Stimulated activated memory B cell treated with anti-CD40 and anti-IgM and Interleukin-4, amounts not matched to agents 10 μg/mL and 1 μg/mL and 100 μg/mL, for 72 hours (primary cell): ENCODE data around the gene AACS.

ENCODE experiments used
- ATAC-seq: fragments of 150-1000 bp; cut with Tn5 transposase; 2 replicates; pipeline ENCODE4 v1.10.0; 2021
- H3K27ac Mint-ChIP-seq: one replicate; pipeline ENCODE4 v1.8.0; 2022; ENCODE audit warnings: mild to moderate bottlenecking, mixed read lengths
- H3K27me3 Mint-ChIP-seq: one replicate; pipeline ENCODE4 v1.8.0; 2022; ENCODE audit warnings: mixed read lengths
- H3K36me3 Mint-ChIP-seq: one replicate; pipeline ENCODE4 v1.8.0; 2022; ENCODE audit warnings: mixed read lengths
- H3K4me1 Mint-ChIP-seq: one replicate; pipeline ENCODE4 v1.8.0; 2022; ENCODE audit warnings: mixed read lengths
- H3K4me3 Mint-ChIP-seq: one replicate; pipeline ENCODE4 v1.8.0; 2022; ENCODE audit warnings: mild to moderate bottlenecking, moderate library complexity, mixed read lengths
- H3K9me3 Mint-ChIP-seq: one replicate; pipeline ENCODE4 v1.8.0; 2022; ENCODE audit warnings: mixed read lengths

Gene AACS

DNA sequence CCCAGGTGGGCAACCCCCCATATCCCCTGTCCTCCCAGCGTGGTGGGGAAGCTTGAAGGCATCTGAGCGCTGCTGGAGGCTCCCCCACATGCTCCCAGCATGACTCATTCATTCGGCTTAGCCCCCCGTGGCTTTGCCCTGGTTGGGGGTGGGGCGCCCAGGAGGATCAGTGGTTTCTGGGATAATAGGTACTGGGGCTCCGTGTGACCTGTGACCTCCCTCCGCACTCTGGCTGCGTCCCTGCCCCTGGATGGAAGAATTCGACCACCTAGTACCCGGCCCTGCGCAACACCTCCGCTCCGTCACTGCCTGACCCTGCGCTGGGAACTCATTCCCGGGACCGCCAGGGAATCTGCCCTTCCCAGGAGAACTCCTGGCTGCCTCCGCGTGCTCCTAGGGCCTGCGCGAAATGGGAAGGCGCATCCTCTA lies 120.1 kb downstream of the AACS start:
- H3K4me1 Mint-ChIP-seq: peaks cover 25% of the 10 kb centered on the region
- no peaks in the 10 kb centered on the region for H3K36me3 Mint-ChIP-seq
- no peak overlapping the region for H3K27ac Mint-ChIP-seq
- H3K9me3 Mint-ChIP-seq: no peaks in the 10 kb centered on the region
- peaks cover 88% of the 10 kb centered on the region for H3K27me3 Mint-ChIP-seq
- H3K4me3 Mint-ChIP-seq: no peak overlapping the region
- ATAC-seq: no peak

DNA sequence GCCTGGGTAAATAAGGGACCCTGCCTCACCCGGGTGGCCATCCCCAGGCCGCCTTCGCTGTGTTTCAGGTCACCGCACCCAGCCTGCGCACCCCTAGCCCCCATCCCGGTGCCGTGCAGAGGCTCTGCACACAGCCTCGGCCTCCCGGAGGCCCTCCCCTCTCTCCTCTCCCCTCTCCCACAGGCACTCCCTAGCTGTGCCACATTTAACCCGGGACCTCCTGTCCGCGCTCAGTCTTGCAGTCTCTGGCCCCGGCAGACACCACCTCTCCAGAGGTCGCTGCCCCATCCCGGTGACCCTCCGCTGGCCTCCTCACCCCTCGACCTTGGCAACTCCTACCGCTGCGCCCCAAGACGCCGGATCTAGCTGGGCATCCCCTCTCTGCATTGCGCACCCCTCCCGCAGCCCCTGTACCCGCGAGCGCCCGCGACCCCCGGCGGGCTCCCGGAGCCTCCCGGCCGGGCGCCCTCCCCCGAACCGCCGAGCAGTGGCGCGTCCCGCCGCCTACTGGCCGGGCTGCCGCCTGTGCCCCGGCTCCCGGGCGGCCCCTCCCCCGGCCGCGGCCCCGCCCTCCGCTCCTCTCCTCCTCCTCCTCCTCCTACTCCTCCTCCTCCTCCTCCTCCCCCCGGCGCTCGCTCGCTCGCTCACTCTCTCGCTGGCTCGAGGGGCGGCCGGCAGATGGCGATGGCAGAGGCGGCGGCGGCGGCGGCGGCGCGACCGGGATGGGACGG lies 120.7 kb downstream of the AACS start, which contains the start of gene TMEM132B:
Gene TMEM132B (plus strand): TSS at position 647 of the 731 bp plus-strand sequence.
- peak within 1 kb of the TSS; percentile 72 for H3K4me3 Mint-ChIP-seq
- H3K36me3 Mint-ChIP-seq: no peaks in the 10 kb centered on the region
- no peaks in the 10 kb centered on the region for H3K9me3 Mint-ChIP-seq
- peaks cover 25% of the 10 kb centered on the region for H3K4me1 Mint-ChIP-seq
- H3K27ac Mint-ChIP-seq: no peak within 1 kb of the TSS
- peak; percentile 67 for ATAC-seq
- peaks cover 88% of the 10 kb centered on the region for H3K27me3 Mint-ChIP-seq

DNA sequence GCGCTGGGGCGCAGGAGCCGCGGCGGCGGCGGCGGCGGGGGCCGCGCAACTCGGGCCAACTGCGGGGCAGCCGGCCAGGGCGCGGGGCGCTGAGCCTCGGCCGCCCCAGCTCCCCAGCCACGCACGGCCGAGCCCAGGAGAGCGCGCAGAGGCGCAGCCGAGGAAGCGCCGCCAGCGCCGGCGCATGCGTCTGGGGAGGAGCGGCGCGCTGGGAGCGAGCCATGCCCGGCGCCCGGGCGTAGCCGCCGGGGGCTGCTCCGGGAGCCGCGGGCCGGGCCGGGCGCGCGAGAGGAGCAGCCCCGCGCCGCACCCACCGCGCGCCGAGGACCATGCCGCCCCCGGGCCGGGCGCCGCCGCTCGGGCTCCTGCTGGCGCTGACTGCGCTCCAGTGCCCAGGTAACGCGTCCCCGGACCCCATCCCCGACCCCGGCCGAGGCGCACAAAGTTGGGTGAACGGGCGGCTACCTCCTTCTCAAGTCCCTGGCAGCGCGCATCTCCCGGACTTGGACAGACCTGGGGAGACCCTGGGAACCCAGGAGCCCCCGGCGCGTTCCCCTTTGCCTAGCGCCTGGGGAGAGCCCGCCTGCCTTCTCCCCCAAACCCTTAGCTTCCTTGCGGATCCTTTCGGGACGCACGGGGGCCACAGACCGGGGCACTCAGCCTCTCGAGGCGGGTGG lies 121.4 kb downstream of the AACS start:
- peak overlapping the region; percentile 72 for H3K4me3 Mint-ChIP-seq
- ATAC-seq: no peak
- H3K4me1 Mint-ChIP-seq: peaks cover 25% of the 10 kb centered on the region
- H3K36me3 Mint-ChIP-seq: no peaks in the 10 kb centered on the region
- H3K9me3 Mint-ChIP-seq: no peaks in the 10 kb centered on the region
- no peak overlapping the region for H3K27ac Mint-ChIP-seq
- H3K27me3 Mint-ChIP-seq: peaks cover 88% of the 10 kb centered on the region

DNA sequence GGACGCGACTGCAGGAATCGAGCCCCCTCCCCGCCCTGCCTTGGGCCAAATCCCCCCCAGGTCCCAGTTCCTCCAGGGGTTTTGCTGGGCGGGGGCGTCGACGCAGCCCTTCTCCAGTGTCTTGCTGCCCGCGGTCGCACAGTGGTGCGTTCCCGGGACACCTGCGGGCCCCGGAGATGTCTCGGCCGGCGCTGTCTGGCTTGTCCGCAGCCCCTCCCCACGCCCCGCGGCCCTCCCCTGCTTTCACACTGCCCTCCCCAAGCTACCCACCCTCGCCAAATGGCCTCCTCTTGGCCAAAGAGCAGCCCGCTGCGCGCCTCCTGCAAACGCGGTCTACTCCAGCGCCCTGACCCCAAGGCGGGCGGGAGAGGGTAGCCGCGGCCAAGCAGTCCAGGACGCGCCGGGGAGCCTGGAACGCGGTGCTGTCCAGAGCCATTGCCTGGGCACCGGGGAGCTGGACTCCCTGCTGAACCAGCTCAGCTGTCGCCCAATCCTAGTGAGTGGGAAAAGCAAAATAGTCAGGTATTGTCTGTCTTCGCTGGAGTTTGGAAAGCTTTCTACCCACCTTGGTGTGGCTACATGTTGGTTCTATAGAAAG lies 122.0 kb downstream of the AACS start:
- H3K4me1 Mint-ChIP-seq: peaks cover 25% of the 10 kb centered on the region
- H3K9me3 Mint-ChIP-seq: no peaks in the 10 kb centered on the region
- H3K36me3 Mint-ChIP-seq: no peaks in the 10 kb centered on the region
- H3K4me3 Mint-ChIP-seq: peak overlapping the region; percentile 72
- H3K27me3 Mint-ChIP-seq: peaks cover 88% of the 10 kb centered on the region
- H3K27ac Mint-ChIP-seq: no peak overlapping the region
- no peak for ATAC-seq

DNA sequence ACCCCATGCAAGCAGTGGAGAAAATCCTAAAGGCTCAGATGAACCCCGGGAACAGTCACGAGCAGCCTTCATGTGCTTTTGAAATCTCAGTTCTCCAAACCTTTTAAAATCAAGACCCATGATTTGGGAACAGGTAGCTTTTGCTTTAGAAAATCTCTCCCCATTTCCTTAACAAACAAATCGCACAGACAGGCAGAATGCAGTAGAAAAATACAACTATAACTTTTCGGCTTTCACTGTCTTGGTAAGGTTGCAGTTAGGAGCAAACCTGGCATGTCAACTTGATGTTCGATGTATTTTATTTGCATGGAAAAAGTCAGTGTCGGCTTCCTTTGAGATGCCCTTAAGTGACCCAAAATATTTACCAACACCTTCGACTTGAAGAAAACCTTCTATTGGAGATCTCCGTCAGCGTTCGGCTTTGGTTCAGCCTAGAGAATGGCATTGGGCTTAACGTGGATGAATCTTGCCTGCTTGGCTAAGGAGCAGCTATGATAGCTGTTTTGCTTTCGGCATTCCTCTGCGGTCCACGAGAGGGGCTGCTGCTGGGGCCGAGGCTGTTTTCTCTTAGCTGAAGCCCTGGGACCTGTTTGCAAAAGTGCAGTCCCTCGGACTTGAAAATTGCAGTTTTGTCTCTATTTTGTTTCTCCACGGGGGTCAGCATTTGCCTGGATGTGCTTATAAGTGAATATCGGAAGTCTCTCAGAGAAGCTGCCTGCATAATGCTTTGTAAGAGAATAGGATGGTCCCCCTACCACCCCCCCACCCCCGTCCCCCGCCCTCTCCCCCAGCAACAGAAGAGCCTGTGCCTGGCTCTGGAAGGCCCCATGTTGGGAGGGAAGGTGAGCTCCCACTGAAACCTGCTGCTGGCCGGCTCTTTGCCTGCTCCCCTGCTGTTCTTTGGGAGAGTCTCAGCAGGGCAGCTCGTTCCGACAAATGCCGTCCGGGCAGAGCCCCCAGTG lies 122.8 kb downstream of the AACS start:
- Mint-ChIP-seq H3K4me1 (peaks cover 24% of the 10 kb centered on the region), H3K36me3 (no peaks in the 10 kb centered on the region), H3K9me3 (no peaks in the 10 kb centered on the region), H3K4me3 (peak overlapping the region; percentile 29), H3K27ac (no peak overlapping the region), H3K27me3 (peaks cover 88% of the 10 kb centered on the region)
- no peak for ATAC-seq

DNA sequence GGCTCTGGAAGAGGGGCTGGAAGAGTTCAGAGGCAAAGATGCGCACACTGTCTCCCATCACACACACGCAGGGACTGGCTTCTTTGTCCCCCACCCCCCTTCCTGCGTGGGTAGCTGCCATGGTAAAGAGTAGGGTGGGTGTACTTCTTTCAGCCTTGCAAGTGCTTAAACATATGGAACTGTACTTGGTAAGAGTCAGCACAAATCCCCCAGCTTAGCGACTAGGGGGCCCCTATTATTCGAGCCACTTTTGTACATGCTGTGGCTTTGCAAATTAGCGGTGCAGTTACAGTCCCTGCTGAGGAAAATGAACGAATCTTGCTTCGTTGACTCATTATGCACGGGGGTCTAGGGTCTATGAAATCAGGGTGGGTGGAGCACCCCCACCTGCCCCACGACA lies 123.8 kb downstream of the AACS start:
- Mint-ChIP-seq H3K27me3 (peaks cover 88% of the 10 kb centered on the region), H3K9me3 (no peaks in the 10 kb centered on the region), H3K4me1 (peaks cover 19% of the 10 kb centered on the region), H3K36me3 (no peaks in the 10 kb centered on the region), H3K27ac (no peak overlapping the region), H3K4me3 (no peak overlapping the region)
- ATAC-seq: no peak

DNA sequence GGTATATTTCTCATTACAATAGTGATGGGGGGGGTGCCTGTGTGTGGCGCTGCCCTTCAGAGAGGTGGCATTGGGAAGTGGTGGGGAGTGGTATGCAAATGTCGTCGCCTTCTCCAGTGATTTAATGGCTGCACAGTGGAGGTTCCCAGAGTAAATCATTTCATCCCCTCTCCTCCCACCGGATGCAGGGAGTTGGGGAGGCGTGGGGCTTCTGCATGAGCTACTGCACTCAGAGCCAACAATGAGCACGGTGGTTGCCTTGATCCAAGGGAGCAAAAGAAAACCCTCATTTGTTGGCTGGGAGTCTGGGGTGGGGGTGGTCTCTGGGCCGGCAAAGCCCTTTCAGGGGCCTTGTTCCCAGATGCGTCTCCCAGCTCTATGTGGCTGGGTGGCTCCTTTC lies 124.3 kb downstream of the AACS start:
- Mint-ChIP-seq H3K4me1 (peaks cover 19% of the 10 kb centered on the region), H3K9me3 (no peaks in the 10 kb centered on the region), H3K27ac (no peak overlapping the region), H3K27me3 (peaks cover 88% of the 10 kb centered on the region), H3K36me3 (no peaks in the 10 kb centered on the region), H3K4me3 (no peak overlapping the region)
- ATAC-seq: no peak

DNA sequence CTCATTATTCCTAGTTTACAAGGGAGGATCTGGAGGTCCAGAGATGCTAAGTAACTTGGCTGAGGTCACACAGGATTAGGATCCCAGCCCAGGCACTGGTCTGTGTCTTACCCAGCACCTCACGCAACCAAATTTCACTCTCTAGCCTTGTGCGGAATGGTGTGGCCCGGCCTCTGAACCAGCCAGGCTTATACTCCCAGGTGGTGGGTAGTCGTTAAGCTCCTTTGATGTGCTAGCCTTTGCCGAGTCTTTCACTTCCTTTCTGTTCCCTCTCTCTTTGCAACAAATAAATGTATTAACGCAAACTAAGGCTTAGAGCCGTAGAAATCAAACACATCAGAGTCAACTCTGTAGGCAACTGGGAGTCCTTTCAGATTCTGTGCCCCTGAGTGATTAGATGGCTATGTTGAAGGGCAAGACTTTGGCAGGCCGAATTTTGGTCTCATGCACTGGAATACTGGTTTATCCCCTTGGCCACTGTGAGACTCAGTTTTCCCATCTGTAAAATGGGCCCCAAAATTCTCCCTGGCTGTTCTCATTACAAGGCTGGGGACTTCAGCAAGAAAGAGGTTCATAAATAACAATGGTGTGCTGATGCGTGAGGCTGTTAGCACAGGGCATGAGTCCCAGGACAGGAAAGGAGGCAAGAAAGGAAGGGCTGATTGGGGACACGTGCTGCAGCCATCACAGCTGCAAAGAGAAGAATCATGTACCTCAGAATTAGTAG lies 126.3 kb downstream of the AACS start:
- no peaks in the 10 kb centered on the region for H3K9me3 Mint-ChIP-seq
- peaks cover 12% of the 10 kb centered on the region for H3K4me1 Mint-ChIP-seq
- H3K36me3 Mint-ChIP-seq: no peaks in the 10 kb centered on the region
- ATAC-seq: no peak
- H3K4me3 Mint-ChIP-seq: no peak overlapping the region
- H3K27ac Mint-ChIP-seq: no peak overlapping the region
- H3K27me3 Mint-ChIP-seq: peaks cover 89% of the 10 kb centered on the region

DNA sequence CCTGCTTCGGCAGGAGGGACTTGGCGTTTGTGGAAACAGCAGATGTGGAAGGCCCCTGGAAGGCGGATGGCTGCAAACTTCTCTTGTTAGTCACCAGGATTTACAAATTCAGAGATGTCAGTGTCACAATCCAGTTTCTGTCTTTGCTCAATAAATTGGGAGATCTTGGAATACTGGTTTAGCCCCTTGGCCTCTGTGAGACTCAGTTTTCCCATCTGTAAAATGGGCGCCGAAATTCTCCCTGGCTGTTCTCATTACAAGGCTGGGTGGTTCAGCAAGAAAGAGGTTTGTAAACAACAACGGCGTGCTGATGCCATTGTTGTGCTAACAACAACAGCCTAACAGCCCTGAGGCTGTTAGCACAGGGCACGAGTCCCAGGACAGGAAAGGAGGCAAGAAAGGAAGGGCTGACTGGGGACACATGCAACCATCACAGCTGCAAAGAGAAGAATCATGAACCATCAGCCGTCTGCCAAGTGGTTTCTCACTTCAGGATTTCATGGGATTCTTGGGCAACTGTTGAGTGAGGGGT lies 127.5 kb downstream of the AACS start:
- H3K4me3 Mint-ChIP-seq: no peak overlapping the region
- no peaks in the 10 kb centered on the region for H3K36me3 Mint-ChIP-seq
- H3K4me1 Mint-ChIP-seq: peaks cover 7% of the 10 kb centered on the region
- H3K27me3 Mint-ChIP-seq: peaks cover 86% of the 10 kb centered on the region
- no peak for ATAC-seq
- H3K9me3 Mint-ChIP-seq: no peaks in the 10 kb centered on the region
- no peak overlapping the region for H3K27ac Mint-ChIP-seq
